GM23338 (cell line): ENCODE data around the gene DOCK3. TPM values are rescaled to one million over a fixed set of nuclear protein-coding genes. Genes with fewer than 3 reads are reported as not detected.

Source experiments
- ATAC-seq: fragments of 200-7000 bp; cut with Tn5 transposase; 3 replicates; pipeline ENCODE4 v1.9.1; 2020
- DNase-seq: peaks from one replicate; pipeline ENCODE4 v3.0.0-alpha.2; 2015; ENCODE audit warnings: low spot score
- H2AFZ ChIP-seq: fragments of 200-600 bp; sonication (generic); 2 replicates; pipeline ENCODE4 v1.8.0; 2016; ENCODE audit warnings: antibody characterized with exemption, mild to moderate bottlenecking, moderate library complexity
- H3F3A ChIP-seq: fragments of 200-600 bp; sonication (generic); replicated peaks from 2 replicates; pipeline ENCODE4 v1.8.0; 2017; ENCODE audit warnings: antibody characterized with exemption, mixed run types, low read depth
- H3K27ac ChIP-seq: fragments of 200-600 bp; sonication (generic); 2 replicates; pipeline ENCODE4 v1.6.1; 2016; ENCODE audit warnings: low read depth
- H3K27me3 ChIP-seq: fragments of 200-600 bp; sonication (generic); 2 replicates; pipeline ENCODE4 v1.8.0; 2016; ENCODE audit warnings: mild to moderate bottlenecking, mixed run types, moderate library complexity; ENCODE audit not compliant: insufficient read depth
- H3K36me3 ChIP-seq: fragments of 200-600 bp; sonication (generic); 2 replicates; pipeline ENCODE4 v1.8.0; 2016; ENCODE audit warnings: mild to moderate bottlenecking; ENCODE audit not compliant: insufficient read depth
- H3K4me1 ChIP-seq: fragments of 200-600 bp; sonication (generic); 2 replicates; pipeline ENCODE4 v1.8.0; 2016; ENCODE audit warnings: mild to moderate bottlenecking, moderate library complexity; ENCODE audit not compliant: insufficient read depth
- H3K4me2 ChIP-seq: fragments of 200-600 bp; sonication (generic); 2 replicates; pipeline ENCODE4 v1.7.1; 2017; ENCODE audit warnings: mixed run types
- H3K4me3 ChIP-seq: fragments of 200-600 bp; sonication (generic); 2 replicates; pipeline ENCODE4 v1.6.1; 2016; ENCODE audit warnings: mixed run types
- H3K79me2 ChIP-seq: fragments of 200-600 bp; sonication (generic); replicated peaks from 2 replicates; pipeline ENCODE4 v1.8.0; 2017; ENCODE audit warnings: mild to moderate bottlenecking; ENCODE audit not compliant: insufficient read depth
- H3K9me2 ChIP-seq: fragments of 200-600 bp; sonication (generic); 2 replicates; pipeline ENCODE4 v1.8.0; 2017; ENCODE audit not compliant: insufficient read depth
- H4K20me1 ChIP-seq: fragments of 200-600 bp; sonication (generic); replicated peaks from 2 replicates; pipeline ENCODE4 v1.8.0; 2017; ENCODE audit warnings: mild to moderate bottlenecking; ENCODE audit not compliant: insufficient read depth
- H3K27ac Mint-ChIP-seq: 2 replicates; pipeline ENCODE4 v1.8.0; 2020; ENCODE audit warnings: inconsistent platforms, mild to moderate bottlenecking, moderate library complexity, mixed read lengths
- H3K27me3 Mint-ChIP-seq: 3 replicates; pipeline ENCODE4 v1.8.0; 2022; ENCODE audit warnings: low read depth, mild to moderate bottlenecking, moderate library complexity, mixed read lengths, inconsistent platforms; ENCODE audit not compliant: insufficient read depth, poor library complexity
- H3K36me3 Mint-ChIP-seq: 3 replicates; pipeline ENCODE4 v1.8.0; 2021; ENCODE audit warnings: low read depth, mild to moderate bottlenecking, inconsistent platforms, moderate library complexity, mixed read lengths
- H3K4me1 Mint-ChIP-seq: 3 replicates; pipeline ENCODE4 v1.8.0; 2020; ENCODE audit warnings: mild to moderate bottlenecking, inconsistent platforms, mixed read lengths
- H3K4me3 Mint-ChIP-seq: 3 replicates; pipeline ENCODE4 v1.8.0; 2021; ENCODE audit warnings: moderate library complexity, mild to moderate bottlenecking, inconsistent platforms, mixed read lengths
- H3K9me3 Mint-ChIP-seq: 3 replicates; pipeline ENCODE4 v1.8.0; 2020; ENCODE audit warnings: moderate library complexity, mild to moderate bottlenecking, inconsistent platforms, mixed read lengths
- CREB1 ChIP-seq: fragments of 250-450 bp; sonication (Bioruptor Pico); IDR thresholded peaks from 2 replicates; pipeline ENCODE4 v1.5.0; 2020; ENCODE audit warnings: low read depth, mild to moderate bottlenecking, moderate library complexity
- EZH2 ChIP-seq: fragments of 200-600 bp; sonication (generic); IDR thresholded peaks from one replicate; pipeline ENCODE4 v1.8.0; 2017; ENCODE audit warnings: antibody characterized with exemption, mild to moderate bottlenecking, low read depth; ENCODE audit not compliant: unreplicated experiment
- EZH2phosphoT487 ChIP-seq: fragments of 200-600 bp; sonication (generic); IDR thresholded peaks from one replicate; pipeline ENCODE4 v1.8.1; 2018; ENCODE audit warnings: antibody characterized with exemption; ENCODE audit not compliant: unreplicated experiment
- JUNB ChIP-seq: IDR thresholded peaks from one replicate; pipeline ENCODE4 v1.6.1; 2016; ENCODE audit warnings: antibody characterized with exemption; ENCODE audit not compliant: unreplicated experiment
- NANOG ChIP-seq: IDR thresholded peaks from 2 replicates; pipeline ENCODE4 v1.6.1; 2016; ENCODE audit warnings: antibody characterized with exemption, borderline replicate concordance
- POLR2AphosphoS5 ChIP-seq: IDR thresholded peaks from 2 replicates; pipeline ENCODE4 v1.6.1; 2016; ENCODE audit warnings: antibody characterized with exemption, low read depth
- STAT1 ChIP-seq: IDR thresholded peaks from one replicate; pipeline ENCODE4 v1.6.1; 2016; ENCODE audit warnings: antibody characterized with exemption; ENCODE audit not compliant: unreplicated experiment
- ZNF114 ChIP-seq: fragments of 250-450 bp; sonication (Bioruptor Pico); IDR thresholded peaks from 2 replicates; pipeline ENCODE4 v1.5.0; 2020; ENCODE audit warnings: mild to moderate bottlenecking, moderate library complexity
- ZNF331 ChIP-seq: fragments of 250-450 bp; sonication (Bioruptor Pico); IDR thresholded peaks from 2 replicates; pipeline ENCODE4 v1.5.0; 2020; ENCODE audit warnings: low read depth, mild to moderate bottlenecking, moderate library complexity
- polyA plus RNA-seq: library from polyadenylated mRNA; unstranded; fragments of >200 nt; fragmentation: Nextera tagmentation; extraction: Ambion mirVana; gene quantifications from 2 replicates; pipeline ENCODE4 v1.2.1, GENCODE V29; 2016
- total RNA-seq: library from RNA; depleted of rRNA; stranded (reverse); fragments of >200 nt; shearing (Covaris generic); gene quantifications from 2 replicates; pipeline ENCODE4 v1.2.3, GENCODE V29; 2014
- TF ChIP-seq, protein P1 (sequence below): IDR thresholded peaks from one replicate; pipeline ENCODE4 v1.6.1; 2018; ENCODE audit warnings: antibody characterized with exemption; ENCODE audit not compliant: unreplicated experiment
- TF ChIP-seq, protein P2 (sequence below), 2 experiments: fragments of 200-600 bp in 1 of 2; sonication (generic) in 1 of 2; conservative IDR thresholded peaks; 2 replicates each; pipeline versions ENCODE4 v1.5.1 to v1.6.1; 2016 to 2017; ENCODE audit warnings: antibody characterized with exemption in 2 of 2, low read depth in 2 of 2, mild to moderate bottlenecking in 2 of 2, moderate library complexity in 1 of 2
- TF ChIP-seq, protein P3 (sequence below): IDR thresholded peaks from 2 replicates; pipeline ENCODE4 v1.6.1; 2016; ENCODE audit warnings: antibody characterized with exemption
- TF ChIP-seq, protein P4 (sequence below): fragments of 250-450 bp; sonication (Bioruptor Pico); IDR thresholded peaks from 2 replicates; pipeline ENCODE4 v1.5.0; 2020; ENCODE audit warnings: mild to moderate bottlenecking, moderate library complexity

Gene DOCK3
- total and polyA plus RNA-seq, 2 experiments from 2014 or later: 2.4 to 5.6 TPM

DNA sequence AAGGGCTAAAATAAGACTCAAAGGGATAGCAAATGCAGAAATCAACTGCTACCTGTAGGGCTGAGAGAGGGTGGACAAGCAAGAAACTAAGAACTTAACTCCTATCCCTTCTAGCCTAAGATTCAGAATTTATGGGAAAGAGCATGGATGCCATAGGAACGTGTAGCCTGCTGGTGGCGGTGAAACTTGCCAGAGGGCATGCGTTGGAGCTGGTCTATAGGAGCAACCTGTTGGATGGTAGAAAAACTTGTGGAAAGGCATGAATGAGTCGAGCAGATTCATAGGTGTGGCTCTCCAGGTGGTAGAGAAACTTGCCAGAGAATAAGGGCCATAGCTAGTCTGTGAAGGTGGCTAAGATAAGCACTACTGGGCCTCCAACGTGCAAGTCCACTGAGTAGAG lies 137.2 kb downstream of the DOCK3 start (continued):
- TF ChIP-seq, protein P1, sequence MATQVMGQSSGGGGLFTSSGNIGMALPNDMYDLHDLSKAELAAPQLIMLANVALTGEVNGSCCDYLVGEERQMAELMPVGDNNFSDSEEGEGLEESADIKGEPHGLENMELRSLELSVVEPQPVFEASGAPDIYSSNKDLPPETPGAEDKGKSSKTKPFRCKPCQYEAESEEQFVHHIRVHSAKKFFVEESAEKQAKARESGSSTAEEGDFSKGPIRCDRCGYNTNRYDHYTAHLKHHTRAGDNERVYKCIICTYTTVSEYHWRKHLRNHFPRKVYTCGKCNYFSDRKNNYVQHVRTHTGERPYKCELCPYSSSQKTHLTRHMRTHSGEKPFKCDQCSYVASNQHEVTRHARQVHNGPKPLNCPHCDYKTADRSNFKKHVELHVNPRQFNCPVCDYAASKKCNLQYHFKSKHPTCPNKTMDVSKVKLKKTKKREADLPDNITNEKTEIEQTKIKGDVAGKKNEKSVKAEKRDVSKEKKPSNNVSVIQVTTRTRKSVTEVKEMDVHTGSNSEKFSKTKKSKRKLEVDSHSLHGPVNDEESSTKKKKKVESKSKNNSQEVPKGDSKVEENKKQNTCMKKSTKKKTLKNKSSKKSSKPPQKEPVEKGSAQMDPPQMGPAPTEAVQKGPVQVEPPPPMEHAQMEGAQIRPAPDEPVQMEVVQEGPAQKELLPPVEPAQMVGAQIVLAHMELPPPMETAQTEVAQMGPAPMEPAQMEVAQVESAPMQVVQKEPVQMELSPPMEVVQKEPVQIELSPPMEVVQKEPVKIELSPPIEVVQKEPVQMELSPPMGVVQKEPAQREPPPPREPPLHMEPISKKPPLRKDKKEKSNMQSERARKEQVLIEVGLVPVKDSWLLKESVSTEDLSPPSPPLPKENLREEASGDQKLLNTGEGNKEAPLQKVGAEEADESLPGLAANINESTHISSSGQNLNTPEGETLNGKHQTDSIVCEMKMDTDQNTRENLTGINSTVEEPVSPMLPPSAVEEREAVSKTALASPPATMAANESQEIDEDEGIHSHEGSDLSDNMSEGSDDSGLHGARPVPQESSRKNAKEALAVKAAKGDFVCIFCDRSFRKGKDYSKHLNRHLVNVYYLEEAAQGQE: no peak

DNA sequence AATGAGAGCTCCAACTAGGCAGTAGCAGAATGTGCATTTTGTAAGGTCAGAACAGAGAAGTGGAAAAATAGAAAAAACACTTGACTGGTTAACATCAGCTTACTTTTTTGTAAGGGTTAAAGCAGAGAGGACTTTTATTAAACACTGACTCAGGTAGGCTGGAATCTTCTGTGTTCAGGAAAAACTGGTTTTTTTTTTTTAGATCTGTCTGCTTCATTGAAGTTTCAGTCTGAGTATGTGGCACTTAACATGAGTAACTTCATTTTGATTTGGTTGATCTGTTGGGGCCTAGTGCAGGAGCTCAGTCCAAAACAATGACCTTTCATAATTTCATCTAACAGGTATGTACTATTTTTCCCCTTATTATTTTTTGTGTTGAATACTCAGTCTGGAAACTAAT lies 141.1 kb downstream of the DOCK3 start:
- DNase-seq (no peak), ATAC-seq (no peak)
- Histone ChIP-seq H3K36me3 (no peaks in the 10 kb centered on the region; the same call in 1 of the 2 replicates), H3K79me2 (peaks cover 10% of the 10 kb centered on the region), H2AFZ (no peak overlapping the region), H3K27ac (peak overlapping the region; percentile 98), H3F3A (peaks cover 10% of the 10 kb centered on the region; the same call in 1 of the 2 replicates), H3K4me2 (0 out of 2 replicates have a peak overlapping the region, but pooled peaks have one; percentile 7), H3K4me3 (no peak overlapping the region), H3K27me3 (no peaks in the 10 kb centered on the region), H3K9me2 (no peaks in the 10 kb centered on the region), H3K4me1 (peaks cover 34% of the 10 kb centered on the region), H4K20me1 (no peaks in the 10 kb centered on the region)
- Mint-ChIP-seq H3K36me3 (peaks cover 9% of the 10 kb centered on the region; the same call in 2 of the 3 replicates), H3K27me3 (no peaks in the 10 kb centered on the region), H3K4me3 (no peak overlapping the region; the same call in 2 of the 3 replicates), H3K27ac (peak overlapping the region; percentile 69), H3K9me3 (peaks cover 12% of the 10 kb centered on the region; the same call in 2 of the 3 replicates), H3K4me1 (peaks cover 39% of the 10 kb centered on the region)
- TF ChIP-seq, protein P2, sequence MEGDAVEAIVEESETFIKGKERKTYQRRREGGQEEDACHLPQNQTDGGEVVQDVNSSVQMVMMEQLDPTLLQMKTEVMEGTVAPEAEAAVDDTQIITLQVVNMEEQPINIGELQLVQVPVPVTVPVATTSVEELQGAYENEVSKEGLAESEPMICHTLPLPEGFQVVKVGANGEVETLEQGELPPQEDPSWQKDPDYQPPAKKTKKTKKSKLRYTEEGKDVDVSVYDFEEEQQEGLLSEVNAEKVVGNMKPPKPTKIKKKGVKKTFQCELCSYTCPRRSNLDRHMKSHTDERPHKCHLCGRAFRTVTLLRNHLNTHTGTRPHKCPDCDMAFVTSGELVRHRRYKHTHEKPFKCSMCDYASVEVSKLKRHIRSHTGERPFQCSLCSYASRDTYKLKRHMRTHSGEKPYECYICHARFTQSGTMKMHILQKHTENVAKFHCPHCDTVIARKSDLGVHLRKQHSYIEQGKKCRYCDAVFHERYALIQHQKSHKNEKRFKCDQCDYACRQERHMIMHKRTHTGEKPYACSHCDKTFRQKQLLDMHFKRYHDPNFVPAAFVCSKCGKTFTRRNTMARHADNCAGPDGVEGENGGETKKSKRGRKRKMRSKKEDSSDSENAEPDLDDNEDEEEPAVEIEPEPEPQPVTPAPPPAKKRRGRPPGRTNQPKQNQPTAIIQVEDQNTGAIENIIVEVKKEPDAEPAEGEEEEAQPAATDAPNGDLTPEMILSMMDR (conservative IDR thresholded peaks at IDR 0.05; ENCODE audit: low read depth in 2 of 2): no peak
- no peak for TF ChIP-seq ZNF331
- TF ChIP-seq, protein P3, sequence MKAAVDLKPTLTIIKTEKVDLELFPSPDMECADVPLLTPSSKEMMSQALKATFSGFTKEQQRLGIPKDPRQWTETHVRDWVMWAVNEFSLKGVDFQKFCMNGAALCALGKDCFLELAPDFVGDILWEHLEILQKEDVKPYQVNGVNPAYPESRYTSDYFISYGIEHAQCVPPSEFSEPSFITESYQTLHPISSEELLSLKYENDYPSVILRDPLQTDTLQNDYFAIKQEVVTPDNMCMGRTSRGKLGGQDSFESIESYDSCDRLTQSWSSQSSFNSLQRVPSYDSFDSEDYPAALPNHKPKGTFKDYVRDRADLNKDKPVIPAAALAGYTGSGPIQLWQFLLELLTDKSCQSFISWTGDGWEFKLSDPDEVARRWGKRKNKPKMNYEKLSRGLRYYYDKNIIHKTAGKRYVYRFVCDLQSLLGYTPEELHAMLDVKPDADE: no peak
- no peak for TF ChIP-seq POLR2AphosphoS5
- TF ChIP-seq CREB1 (CRISPR knock-in tag): no peak
- TF ChIP-seq STAT1: no peak
- TF ChIP-seq EZH2phosphoT487: no peak
- no peak for TF ChIP-seq ZNF114 (CRISPR knock-in tag)
- TF ChIP-seq EZH2: no peak
- TF ChIP-seq JUNB: no peak
- TF ChIP-seq, protein P4, sequence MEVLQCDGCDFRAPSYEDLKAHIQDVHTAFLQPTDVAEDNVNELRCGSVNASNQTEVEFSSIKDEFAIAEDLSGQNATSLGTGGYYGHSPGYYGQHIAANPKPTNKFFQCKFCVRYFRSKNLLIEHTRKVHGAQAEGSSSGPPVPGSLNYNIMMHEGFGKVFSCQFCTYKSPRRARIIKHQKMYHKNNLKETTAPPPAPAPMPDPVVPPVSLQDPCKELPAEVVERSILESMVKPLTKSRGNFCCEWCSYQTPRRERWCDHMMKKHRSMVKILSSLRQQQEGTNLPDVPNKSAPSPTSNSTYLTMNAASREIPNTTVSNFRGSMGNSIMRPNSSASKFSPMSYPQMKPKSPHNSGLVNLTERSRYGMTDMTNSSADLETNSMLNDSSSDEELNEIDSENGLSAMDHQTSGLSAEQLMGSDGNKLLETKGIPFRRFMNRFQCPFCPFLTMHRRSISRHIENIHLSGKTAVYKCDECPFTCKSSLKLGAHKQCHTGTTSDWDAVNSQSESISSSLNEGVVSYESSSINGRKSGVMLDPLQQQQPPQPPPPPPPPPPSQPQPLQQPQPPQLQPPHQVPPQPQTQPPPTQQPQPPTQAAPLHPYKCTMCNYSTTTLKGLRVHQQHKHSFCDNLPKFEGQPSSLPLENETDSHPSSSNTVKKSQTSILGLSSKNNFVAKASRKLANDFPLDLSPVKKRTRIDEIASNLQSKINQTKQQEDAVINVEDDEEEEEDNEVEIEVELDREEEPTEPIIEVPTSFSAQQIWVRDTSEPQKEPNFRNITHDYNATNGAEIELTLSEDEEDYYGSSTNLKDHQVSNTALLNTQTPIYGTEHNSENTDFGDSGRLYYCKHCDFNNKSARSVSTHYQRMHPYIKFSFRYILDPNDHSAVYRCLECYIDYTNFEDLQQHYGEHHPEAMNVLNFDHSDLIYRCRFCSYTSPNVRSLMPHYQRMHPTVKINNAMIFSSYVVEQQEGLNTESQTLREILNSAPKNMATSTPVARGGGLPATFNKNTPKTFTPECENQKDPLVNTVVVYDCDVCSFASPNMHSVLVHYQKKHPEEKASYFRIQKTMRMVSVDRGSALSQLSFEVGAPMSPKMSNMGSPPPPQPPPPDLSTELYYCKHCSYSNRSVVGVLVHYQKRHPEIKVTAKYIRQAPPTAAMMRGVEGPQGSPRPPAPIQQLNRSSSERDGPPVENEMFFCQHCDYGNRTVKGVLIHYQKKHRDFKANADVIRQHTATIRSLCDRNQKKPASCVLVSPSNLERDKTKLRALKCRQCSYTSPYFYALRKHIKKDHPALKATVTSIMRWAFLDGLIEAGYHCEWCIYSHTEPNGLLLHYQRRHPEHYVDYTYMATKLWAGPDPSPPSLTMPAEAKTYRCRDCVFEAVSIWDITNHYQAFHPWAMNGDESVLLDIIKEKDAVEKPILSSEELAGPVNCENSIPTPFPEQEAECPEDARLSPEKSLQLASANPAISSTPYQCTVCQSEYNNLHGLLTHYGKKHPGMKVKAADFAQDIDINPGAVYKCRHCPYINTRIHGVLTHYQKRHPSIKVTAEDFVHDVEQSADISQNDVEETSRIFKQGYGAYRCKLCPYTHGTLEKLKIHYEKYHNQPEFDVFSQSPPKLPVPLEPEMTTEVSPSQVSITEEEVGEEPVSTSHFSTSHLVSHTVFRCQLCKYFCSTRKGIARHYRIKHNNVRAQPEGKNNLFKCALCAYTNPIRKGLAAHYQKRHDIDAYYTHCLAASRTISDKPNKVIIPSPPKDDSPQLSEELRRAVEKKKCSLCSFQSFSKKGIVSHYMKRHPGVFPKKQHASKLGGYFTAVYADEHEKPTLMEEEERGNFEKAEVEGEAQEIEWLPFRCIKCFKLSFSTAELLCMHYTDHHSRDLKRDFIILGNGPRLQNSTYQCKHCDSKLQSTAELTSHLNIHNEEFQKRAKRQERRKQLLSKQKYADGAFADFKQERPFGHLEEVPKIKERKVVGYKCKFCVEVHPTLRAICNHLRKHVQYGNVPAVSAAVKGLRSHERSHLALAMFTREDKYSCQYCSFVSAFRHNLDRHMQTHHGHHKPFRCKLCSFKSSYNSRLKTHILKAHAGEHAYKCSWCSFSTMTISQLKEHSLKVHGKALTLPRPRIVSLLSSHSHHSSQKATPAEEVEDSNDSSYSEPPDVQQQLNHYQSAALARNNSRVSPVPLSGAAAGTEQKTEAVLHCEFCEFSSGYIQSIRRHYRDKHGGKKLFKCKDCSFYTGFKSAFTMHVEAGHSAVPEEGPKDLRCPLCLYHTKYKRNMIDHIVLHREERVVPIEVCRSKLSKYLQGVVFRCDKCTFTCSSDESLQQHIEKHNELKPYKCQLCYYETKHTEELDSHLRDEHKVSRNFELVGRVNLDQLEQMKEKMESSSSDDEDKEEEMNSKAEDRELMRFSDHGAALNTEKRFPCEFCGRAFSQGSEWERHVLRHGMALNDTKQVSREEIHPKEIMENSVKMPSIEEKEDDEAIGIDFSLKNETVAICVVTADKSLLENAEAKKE (CRISPR knock-in tag): no peak
- no peak for TF ChIP-seq NANOG
